Lower leg skin (tissue), 4 donors: ENCODE data around the gene EYA2. TPM values are rescaled to one million over a fixed set of nuclear protein-coding genes. Genes with fewer than 3 reads are reported as not detected.

ENCODE experiments used
- DNase-seq, 2 donors: peaks; one replicate each; pipeline ENCODE4 v3.0.0-alpha.2; 2019; ENCODE audit warnings: low spot score in 2 of 2
- H3K4me3 ChIP-seq: fragments of 200-600 bp; sonication (generic); 2 replicates; pipeline ENCODE4 v1.5.1; 2017; ENCODE audit warnings: mild to moderate bottlenecking, low read depth; ENCODE audit not compliant: poor library complexity, severe bottlenecking
- CTCF ChIP-seq, 3 donors: fragments of 450-650 bp; IDR thresholded peaks; one replicate each; pipeline ENCODE4 v1.5.1; 2016; ENCODE audit warnings: antibody characterized with exemption in 3 of 3, mild to moderate bottlenecking in 3 of 3, moderate library complexity in 2 of 3
- POLR2A ChIP-seq, 2 donors: fragments of 450-650 bp; IDR thresholded peaks; one replicate each; pipeline ENCODE4 v1.6.1; 2016 to 2017; ENCODE audit warnings: antibody characterized with exemption in 2 of 2, mild to moderate bottlenecking in 1 of 2, moderate library complexity in 1 of 2
- WGBS, 2 donors: methylation state at CpG; one replicate each; pipeline ENCODE4 v1.1.5; 2018; 5-methylcytosine and 5-hydroxymethylcytosine counted together
- intact Hi-C: fragments of 100-400 bp; cut with DNase I; formaldehyde crosslinking; loops from one replicate; pipeline ENCODE4 v1.15.0; 2023; ENCODE audit warnings: low total_unique reads
- total RNA-seq, 4 donors: library from RNA; depleted of rRNA; stranded (reverse); fragments of >200 nt; gene quantifications; one replicate each; pipeline ENCODE4 v1.1.0, GENCODE V29; 2016

EYA2 gene
- total RNA-seq, 4 donors from 2014 or later: 0.63 to 6.1 (median 3.3) TPM

GRCh38 chr20:47120346-47120936 is 225.8 kb downstream of the EYA2 start:
- 82 to 84% methylated on average over 10 of the region's 10 CpGs for WGBS, 2 donors
- no peak for TF ChIP-seq CTCF (IDR thresholded peaks at IDR 0.05)
- no peak for TF ChIP-seq POLR2A (IDR thresholded peaks at IDR 0.05)
- H3K4me3 ChIP-seq: no peak overlapping the region
- no peak for DNase-seq
- intact Hi-C loops: loop anchor here (5.0 kb wide), 1 partner anchor 1652 kb away; no protein-coding TSS in a partner anchor

GRCh38 chr20:47122560-47122959 is 227.9 kb downstream of the EYA2 start:
- H3K4me3 ChIP-seq: no peak overlapping the region
- no peak for DNase-seq
- intact Hi-C loops: loop anchor here (5.0 kb wide), 1 partner anchor 1650 kb away; no protein-coding TSS in a partner anchor
- TF ChIP-seq CTCF (IDR thresholded peaks at IDR 0.05): no peak
- no peak for TF ChIP-seq POLR2A (IDR thresholded peaks at IDR 0.05)
- WGBS, 2 donors: 69 to 72% methylated on average over 3 of the region's 3 CpGs

GRCh38 chr20:47124181-47124717 is 229.6 kb downstream of the EYA2 start:
- intact Hi-C loops: loop anchor here (5.0 kb wide), 1 partner anchor 1648 kb away; no protein-coding TSS in a partner anchor
- TF ChIP-seq POLR2A (IDR thresholded peaks at IDR 0.05): no peak
- TF ChIP-seq CTCF (IDR thresholded peaks at IDR 0.05): no peak
- 47 to 51% methylated on average over 3 of the region's 3 CpGs for WGBS, 2 donors
- no peak overlapping the region for H3K4me3 ChIP-seq
- peak; percentile 33 to 87 for DNase-seq

GRCh38 chr20:47125508-47125757 is 230.8 kb downstream of the EYA2 start:
- intact Hi-C loops: no loop called here
- TF ChIP-seq CTCF (IDR thresholded peaks at IDR 0.05) (no peak), POLR2A (IDR thresholded peaks at IDR 0.05) (no peak)
- H3K4me3 ChIP-seq: no peak overlapping the region
- no peak for DNase-seq

GRCh38 chr20:47125758-47126591 is 231.3 kb downstream of the EYA2 start:
- intact Hi-C loops: no loop called here
- H3K4me3 ChIP-seq: no peak overlapping the region
- peak; percentile 54 to 84 for DNase-seq
- WGBS, 2 donors: 32 to 37% methylated on average over 20 of the region's 20 CpGs
- no peak for TF ChIP-seq POLR2A (IDR thresholded peaks at IDR 0.05)
- no peak for TF ChIP-seq CTCF (IDR thresholded peaks at IDR 0.05)
